Cardiac muscle cell (in vitro differentiated cells and primary cell): ENCODE data around the gene PDCD1. TPM values are rescaled to one million over a fixed set of nuclear protein-coding genes. Genes with fewer than 3 reads are reported as not detected.

Experiments
- DNase-seq, 2 donors: peaks; one replicate each; pipeline versions ENCODE4 v3.0.0 to v3.0.0-alpha.2; 2010 to 2017; ENCODE audit warnings: low read depth in 1 of 2, low spot score in 1 of 2
- H3K27ac ChIP-seq: fragments of 200-600 bp; sonication (generic); 2 replicates; pipeline ENCODE4 v1.5.1; 2016
- H3K27me3 ChIP-seq: fragments of 200-600 bp; sonication (generic); 2 replicates; pipeline ENCODE4 v1.6.0; 2016; ENCODE audit warnings: control low read depth
- H3K36me3 ChIP-seq: fragments of 200-600 bp; sonication (generic); 2 replicates; pipeline ENCODE4 v1.5.1; 2016; ENCODE audit warnings: control low read depth
- H3K4me1 ChIP-seq: fragments of 200-600 bp; sonication (generic); 2 replicates; pipeline ENCODE4 v1.8.1; 2017; ENCODE audit warnings: low read depth, mild to moderate bottlenecking, mixed run types
- H3K4me3 ChIP-seq: fragments of 200-600 bp; sonication (generic); 2 replicates; pipeline ENCODE4 v1.5.1; 2016; ENCODE audit warnings: mild to moderate bottlenecking
- H3K9me3 ChIP-seq: fragments of 200-600 bp; sonication (generic); 2 replicates; pipeline ENCODE4 v1.5.1; 2017; ENCODE audit warnings: low read depth, mild to moderate bottlenecking, control low read depth
- polyA plus RNA-seq: library from polyadenylated mRNA; unstranded; fragments of >200 nt; fragmentation: Nextera tagmentation; extraction: Ambion mirVana; gene quantifications from 2 replicates; pipeline ENCODE4 v1.2.1, GENCODE V29; 2016
- total RNA-seq: library from RNA; depleted of rRNA; stranded (reverse); fragments of >200 nt; gene quantifications from 2 replicates; pipeline ENCODE4 v1.2.3, GENCODE V29; 2016
- TF ChIP-seq, protein P1 (sequence below): IDR thresholded peaks from 2 replicates; pipeline ENCODE4 v1.5.1; 2012; ENCODE audit warnings: low read depth, mild to moderate bottlenecking, low read length

The PDCD1 gene
- total and polyA plus RNA-seq, 2 experiments from 2014 or later = not detected

- TF ChIP-seq, protein P1, sequence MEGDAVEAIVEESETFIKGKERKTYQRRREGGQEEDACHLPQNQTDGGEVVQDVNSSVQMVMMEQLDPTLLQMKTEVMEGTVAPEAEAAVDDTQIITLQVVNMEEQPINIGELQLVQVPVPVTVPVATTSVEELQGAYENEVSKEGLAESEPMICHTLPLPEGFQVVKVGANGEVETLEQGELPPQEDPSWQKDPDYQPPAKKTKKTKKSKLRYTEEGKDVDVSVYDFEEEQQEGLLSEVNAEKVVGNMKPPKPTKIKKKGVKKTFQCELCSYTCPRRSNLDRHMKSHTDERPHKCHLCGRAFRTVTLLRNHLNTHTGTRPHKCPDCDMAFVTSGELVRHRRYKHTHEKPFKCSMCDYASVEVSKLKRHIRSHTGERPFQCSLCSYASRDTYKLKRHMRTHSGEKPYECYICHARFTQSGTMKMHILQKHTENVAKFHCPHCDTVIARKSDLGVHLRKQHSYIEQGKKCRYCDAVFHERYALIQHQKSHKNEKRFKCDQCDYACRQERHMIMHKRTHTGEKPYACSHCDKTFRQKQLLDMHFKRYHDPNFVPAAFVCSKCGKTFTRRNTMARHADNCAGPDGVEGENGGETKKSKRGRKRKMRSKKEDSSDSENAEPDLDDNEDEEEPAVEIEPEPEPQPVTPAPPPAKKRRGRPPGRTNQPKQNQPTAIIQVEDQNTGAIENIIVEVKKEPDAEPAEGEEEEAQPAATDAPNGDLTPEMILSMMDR = no peak
- H3K27ac ChIP-seq = no peak overlapping the region
- H3K9me3 ChIP-seq = no peaks in the 10 kb centered on the region
- DNase-seq = no peak
- peaks cover 28% of the 10 kb centered on the region for H3K27me3 ChIP-seq
- H3K4me1 ChIP-seq = no peaks in the 10 kb centered on the region
- no peaks in the 10 kb centered on the region for H3K36me3 ChIP-seq
- H3K4me3 ChIP-seq = no peak overlapping the region
Observed at GRCh38 chr2:241844831-241845578, 13.7 kb downstream of the PDCD1 start.

DNA sequence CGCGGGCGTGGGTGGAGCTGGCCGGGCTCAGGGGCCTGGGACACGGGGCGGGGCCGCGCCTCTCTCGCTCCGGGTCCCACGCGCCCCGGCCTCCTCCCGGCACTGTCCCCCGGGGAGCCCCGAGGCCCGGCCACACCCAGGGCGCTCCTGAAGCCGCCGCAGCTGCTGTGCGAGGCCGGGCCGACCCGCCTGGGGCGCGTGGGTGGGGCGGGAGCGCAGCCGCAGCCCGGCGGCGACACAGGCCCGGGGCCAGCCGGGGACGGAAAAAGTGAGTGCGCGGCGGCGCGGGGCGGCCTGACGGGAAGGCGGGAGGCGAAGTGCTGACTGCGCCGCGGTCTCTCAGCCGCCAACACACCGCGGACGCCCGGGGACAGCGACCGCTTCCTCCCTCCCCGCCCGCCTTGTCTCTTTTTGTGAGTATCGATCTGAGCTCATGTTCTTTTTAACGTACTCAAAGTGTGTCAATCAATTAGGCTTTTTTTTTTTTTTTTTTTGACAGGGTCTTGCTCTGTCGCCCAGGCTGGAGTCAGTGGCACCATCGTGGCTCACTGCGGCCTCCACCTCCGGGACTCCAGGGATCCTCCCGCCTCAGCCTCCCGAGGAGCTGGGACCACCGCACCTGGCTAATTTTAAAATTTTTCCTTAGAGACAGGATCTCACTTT lies 14.5 kb downstream of the PDCD1 start:
- Histone ChIP-seq H3K9me3 (no peaks in the 10 kb centered on the region), H3K4me3 (peak overlapping the region; percentile 18), H3K4me1 (no peaks in the 10 kb centered on the region), H3K36me3 (no peaks in the 10 kb centered on the region), H3K27me3 (peaks cover 28% of the 10 kb centered on the region), H3K27ac (no peak overlapping the region)
- TF ChIP-seq, protein P1 = no peak
- DNase-seq = peak; percentile 57 to 72

GRCh38 chr2:241843321-241844065 lies 15.2 kb downstream of the PDCD1 start:
- no peak overlapping the region for H3K27ac ChIP-seq
- TF ChIP-seq, protein P1 = no peak
- DNase-seq = no peak
- no peaks in the 10 kb centered on the region for H3K36me3 ChIP-seq
- H3K27me3 ChIP-seq = peaks cover 28% of the 10 kb centered on the region
- no peak overlapping the region for H3K4me3 ChIP-seq
- no peaks in the 10 kb centered on the region for H3K4me1 ChIP-seq
- no peaks in the 10 kb centered on the region for H3K9me3 ChIP-seq

DNA sequence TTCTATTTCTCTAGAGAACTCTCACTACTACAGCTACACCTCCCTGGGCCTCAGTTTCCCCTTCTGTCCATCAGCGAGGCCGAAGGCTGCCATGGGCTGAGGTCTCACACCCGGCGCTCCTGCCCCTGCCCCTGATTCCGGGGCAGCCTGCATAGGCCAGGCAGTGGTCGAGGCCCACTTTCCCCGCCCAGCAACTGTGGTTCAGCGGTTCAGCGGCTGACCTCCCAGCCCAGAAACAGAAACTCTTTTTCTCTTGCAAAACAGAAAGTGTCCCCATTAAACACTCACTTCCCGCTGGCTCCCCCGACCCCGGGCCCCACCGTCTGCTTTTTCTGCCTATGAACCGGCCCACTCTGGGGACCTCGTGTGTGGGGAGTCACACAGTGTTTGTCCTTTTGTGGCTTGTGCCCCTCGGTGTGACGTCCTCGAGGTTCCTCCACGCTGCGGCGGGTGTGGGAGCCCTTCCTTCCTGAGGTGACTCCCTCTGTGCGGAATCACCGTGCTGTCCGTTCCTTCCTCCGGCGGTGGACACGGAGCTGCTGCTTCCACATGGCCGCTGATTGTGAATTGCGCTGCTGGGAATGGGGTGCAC lies 16.0 kb downstream of the PDCD1 start:
- Histone ChIP-seq H3K9me3 (no peaks in the 10 kb centered on the region), H3K27ac (no peak overlapping the region), H3K4me3 (no peak overlapping the region), H3K27me3 (peaks cover 28% of the 10 kb centered on the region), H3K4me1 (no peaks in the 10 kb centered on the region), H3K36me3 (no peaks in the 10 kb centered on the region)
- TF ChIP-seq, protein P1 = no peak
- DNase-seq = no peak

- DNase-seq = no peak
- H3K27me3 ChIP-seq = peaks cover 28% of the 10 kb centered on the region
- TF ChIP-seq, protein P1 = no peak
- H3K27ac ChIP-seq = no peak overlapping the region
- no peaks in the 10 kb centered on the region for H3K9me3 ChIP-seq
- no peaks in the 10 kb centered on the region for H3K36me3 ChIP-seq
- H3K4me3 ChIP-seq = no peak overlapping the region
- H3K4me1 ChIP-seq = no peaks in the 10 kb centered on the region
Observed at GRCh38 chr2:241842067-241842415, 16.7 kb downstream of the PDCD1 start.
